Tibial artery (tissue), 4 donors: Measurements from ENCODE around the gene PRPF8.

Experiments
- DNase-seq, 2 donors: peaks; one replicate each; pipeline ENCODE4 v3.0.0-alpha.2; 2019
- H3K27ac ChIP-seq, 2 donors: fragments of 200-600 bp; sonication (generic) in 1 of 2; 1 replicate in 1 of 2; 2 replicates in 1 of 2; pipeline ENCODE4 v1.5.1; 2018 to 2019; ENCODE audit warnings: mild to moderate bottlenecking in 1 of 2
- H3K27me3 ChIP-seq, 2 donors: fragments of 200-600 bp; sonication (generic) in 1 of 2; one replicate each; pipeline versions ENCODE4 v1.5.1 to v1.6.0; 2016 to 2019
- H3K36me3 ChIP-seq, 3 donors: fragments of 200-600 bp; sonication (generic) in 2 of 3; one replicate each; pipeline ENCODE4 v1.5.1; 2016 to 2019; ENCODE audit warnings: mild to moderate bottlenecking in 2 of 3
- H3K4me1 ChIP-seq, 4 donors: fragments of 200-600 bp; sonication (generic) in 2 of 4; 1 replicate in 3 of 4; 2 replicates in 1 of 4; pipeline ENCODE4 v1.5.1; 2016 to 2019
- H3K4me3 ChIP-seq, 2 donors: fragments of 200-600 bp; sonication (generic) in 1 of 2; 1 replicate in 1 of 2; 2 replicates in 1 of 2; pipeline ENCODE4 v1.5.1; 2018 to 2019; ENCODE audit warnings: mild to moderate bottlenecking in 2 of 2
- H3K9me3 ChIP-seq, 3 donors: fragments of 200-600 bp; sonication (generic) in 1 of 3; one replicate each; pipeline ENCODE4 v1.5.1; 2016 to 2019
- CTCF ChIP-seq, 2 experiments: fragments of 200-600 bp in 1 of 2; fragments of 450-650 bp in 1 of 2; IDR thresholded peaks; one replicate each; pipeline ENCODE4 v1.5.1; 2017 to 2019; ENCODE audit warnings: antibody characterized with exemption in 2 of 2, mild to moderate bottlenecking in 1 of 2, moderate library complexity in 1 of 2
- intact Hi-C: fragments of 100-400 bp; cut with DNase I; formaldehyde crosslinking; loops from one replicate; pipeline ENCODE4 v1.15.0; 2023; ENCODE audit warnings: low total_unique reads

Gene PRPF8

GRCh38 chr17:1644493-1645206 is 40.0 kb downstream of the PRPF8 start:
- no peak for TF ChIP-seq CTCF (IDR thresholded peaks at IDR 0.05)
- intact Hi-C loops = loop anchor here (5.0 to 10.0 kb wide), 2 partner anchors 72 to 380 kb away; no protein-coding TSS in a partner anchor
- Histone ChIP-seq H3K4me3 (peak overlapping the region; percentile 34 to 39), H3K27me3 (no peaks in the 10 kb centered on the region), H3K4me1 (peaks cover 0 to 38% (median 22%) of the 10 kb centered on the region in 4 donors), H3K9me3 (no peaks in the 10 kb centered on the region), H3K36me3 (no peaks in the 10 kb centered on the region), H3K27ac (peak overlapping the region in 1 of 2 donors; percentile 23)
- no peak for DNase-seq

GRCh38 chr17:1643999-1644492 is 40.6 kb downstream of the PRPF8 start:
- Histone ChIP-seq H3K4me3 (peak overlapping the region; percentile 40 to 54), H3K27ac (peak overlapping the region in 1 of 2 donors; percentile 23), H3K27me3 (no peaks in the 10 kb centered on the region), H3K4me1 (peaks cover 0 to 34% (median 22%) of the 10 kb centered on the region in 4 donors), H3K36me3 (no peaks in the 10 kb centered on the region), H3K9me3 (no peaks in the 10 kb centered on the region)
- intact Hi-C loops = loop anchor here (10.0 kb wide), 1 partner anchor 379 kb away; no protein-coding TSS in a partner anchor
- no peak for TF ChIP-seq CTCF (IDR thresholded peaks at IDR 0.05)
- DNase-seq = no peak

- no peaks in the 10 kb centered on the region for H3K27me3 ChIP-seq
- H3K4me3 ChIP-seq = peak overlapping the region; percentile 40 to 54
- DNase-seq = no peak
- H3K4me1 ChIP-seq = peaks cover 0 to 32% (median 21%) of the 10 kb centered on the region in 4 donors
- H3K9me3 ChIP-seq = no peaks in the 10 kb centered on the region
- no peak for TF ChIP-seq CTCF (IDR thresholded peaks at IDR 0.05)
- H3K27ac ChIP-seq = peak overlapping the region in 1 of 2 donors; percentile 23
- intact Hi-C loops = loop anchor here (10.0 kb wide), 1 partner anchor 379 kb away; no protein-coding TSS in a partner anchor
- no peaks in the 10 kb centered on the region for H3K36me3 ChIP-seq
Observed at GRCh38 chr17:1643293-1643998, 41.2 kb downstream of the PRPF8 start.

- Histone ChIP-seq H3K27me3 (no peaks in the 10 kb centered on the region), H3K27ac (no peak overlapping the region), H3K4me1 (peaks cover 0 to 19% (median 10%) of the 10 kb centered on the region in 4 donors), H3K9me3 (no peaks in the 10 kb centered on the region), H3K36me3 (no peaks in the 10 kb centered on the region), H3K4me3 (no peak overlapping the region)
- DNase-seq = no peak
- no peak for TF ChIP-seq CTCF (IDR thresholded peaks at IDR 0.05)
- intact Hi-C loops = loop anchor here (10.0 kb wide), 1 partner anchor 376 kb away; no protein-coding TSS in a partner anchor
Observed at GRCh38 chr17:1641065-1641403, 43.6 kb downstream of the PRPF8 start.

GRCh38 chr17:1640329-1641064 is 44.2 kb downstream of the PRPF8 start:
- Histone ChIP-seq H3K4me3 (no peak overlapping the region), H3K9me3 (no peaks in the 10 kb centered on the region), H3K27ac (no peak overlapping the region), H3K27me3 (no peaks in the 10 kb centered on the region), H3K4me1 (peaks cover 0 to 19% (median 10%) of the 10 kb centered on the region in 4 donors), H3K36me3 (no peaks in the 10 kb centered on the region)
- TF ChIP-seq CTCF (IDR thresholded peaks at IDR 0.05) = no peak
- intact Hi-C loops = loop anchor here (10.0 kb wide), 1 partner anchor 376 kb away; no protein-coding TSS in a partner anchor
- DNase-seq = no peak
